Neural cell (in vitro differentiated cells): Measurements from ENCODE around the gene DNMBP. TPM values are rescaled to one million over a fixed set of nuclear protein-coding genes. Genes with fewer than 3 reads are reported as not detected.

Experiments
- H2AFZ ChIP-seq: fragments of 200-600, 300-800 bp; sonication (generic), shearing (Covaris generic); 2 replicates; pipeline ENCODE4 v1.6.0; 2014; ENCODE audit warnings: low read depth, mild to moderate bottlenecking, antibody characterized with exemption, low read length, moderate library complexity
- H3F3A ChIP-seq: fragments of 200-600 bp; shearing (Covaris generic); 2 replicates; pipeline ENCODE4 v1.6.1; 2016; ENCODE audit warnings: mild to moderate bottlenecking, moderate library complexity, mixed read lengths, antibody characterized with exemption, low read length; ENCODE audit not compliant: insufficient read depth, poor library complexity, severe bottlenecking
- H3K27ac ChIP-seq: fragments of 200-600, 300-800 bp; sonication (generic), shearing (Covaris generic); 2 replicates; pipeline ENCODE4 v1.5.1; 2014; ENCODE audit warnings: mild to moderate bottlenecking, low read length, moderate library complexity
- H3K27me3 ChIP-seq: fragments of 300-800, 200-600 bp; sonication (generic), shearing (Covaris generic); 2 replicates; pipeline ENCODE4 v1.6.0; 2014; ENCODE audit warnings: mild to moderate bottlenecking, low read depth, low read length, moderate library complexity; ENCODE audit not compliant: insufficient read depth
- H3K36me3 ChIP-seq: fragments of 300-800, 200-600 bp; sonication (generic), shearing (Covaris generic); 2 replicates; pipeline ENCODE4 v1.5.1; 2014; ENCODE audit warnings: mild to moderate bottlenecking, antibody characterized with exemption, low read length, moderate library complexity; ENCODE audit not compliant: insufficient read depth
- H3K4me2 ChIP-seq: fragments of 300-800, 200-600 bp; sonication (generic), shearing (Covaris generic); 2 replicates; pipeline ENCODE4 v1.6.0; 2014; ENCODE audit warnings: mild to moderate bottlenecking, low read length
- H3K4me3 ChIP-seq: fragments of 300-800, 200-600 bp; sonication (generic), shearing (Covaris generic); 2 replicates; pipeline ENCODE4 v1.5.1; 2014; ENCODE audit warnings: mild to moderate bottlenecking, low read length, moderate library complexity
- H3K79me2 ChIP-seq: fragments of 200-600 bp; shearing (Covaris generic); replicated peaks from 2 replicates; pipeline ENCODE4 v1.6.0; 2014; ENCODE audit warnings: mild to moderate bottlenecking, low read length, moderate library complexity; ENCODE audit not compliant: insufficient read depth
- H3K9ac ChIP-seq: fragments of 300-800, 200-600 bp; sonication (generic), shearing (Covaris generic); 2 replicates; pipeline ENCODE4 v1.6.1; 2016; ENCODE audit warnings: mild to moderate bottlenecking, low read length, mixed read lengths
- H3K9me2 ChIP-seq: fragments of 200-600 bp; shearing (Covaris generic); 2 replicates; pipeline ENCODE4 v1.6.1; 2016; ENCODE audit warnings: mild to moderate bottlenecking, low read length, mixed read lengths; ENCODE audit not compliant: insufficient read depth
- H3K9me3 ChIP-seq: fragments of 200-600, 300-800 bp; sonication (generic), shearing (Covaris generic); 2 replicates; pipeline ENCODE4 v1.6.1; 2016; ENCODE audit warnings: mild to moderate bottlenecking, mixed run types, low read length, moderate library complexity, mixed read lengths
- H4K20me1 ChIP-seq: fragments of 200-600 bp; shearing (Covaris generic); 2 replicates; pipeline ENCODE4 v1.6.1; 2016; ENCODE audit warnings: mild to moderate bottlenecking, mixed run types; ENCODE audit not compliant: insufficient read depth
- CTCF ChIP-seq: fragments of 450-650 bp; IDR thresholded peaks from 2 replicates; pipeline ENCODE4 v1.5.1; 2014; ENCODE audit warnings: antibody characterized with exemption, mild to moderate bottlenecking, moderate library complexity; ENCODE audit not compliant: poor library complexity, severe bottlenecking
- EP300 ChIP-seq: fragments of 450-650 bp; conservative IDR thresholded peaks from 2 replicates; pipeline ENCODE4 v1.6.1; 2014; ENCODE audit warnings: antibody characterized with exemption, mild to moderate bottlenecking, moderate library complexity; ENCODE audit not compliant: poor library complexity, severe bottlenecking
- EZH2 ChIP-seq: fragments of 200-600, 300-800 bp; shearing (Covaris generic), sonication (generic); IDR thresholded peaks from 2 replicates; pipeline ENCODE4 v1.6.1; 2014; ENCODE audit warnings: antibody characterized with exemption, low read length, borderline replicate concordance, mild to moderate bottlenecking; ENCODE audit not compliant: insufficient read depth, poor library complexity, severe bottlenecking
- MXI1 ChIP-seq: fragments of 450-650 bp; conservative IDR thresholded peaks from 2 replicates; pipeline ENCODE4 v1.6.1; 2014; ENCODE audit warnings: antibody characterized with exemption, mild to moderate bottlenecking; ENCODE audit not compliant: poor library complexity, severe bottlenecking
- POLR2AphosphoS5 ChIP-seq: IDR thresholded peaks from 2 replicates; pipeline ENCODE4 v1.6.1; 2012
- RAD21 ChIP-seq: fragments of 450-650 bp; conservative IDR thresholded peaks from 2 replicates; pipeline ENCODE4 v1.6.1; 2014; ENCODE audit warnings: antibody characterized with exemption, mild to moderate bottlenecking, moderate library complexity
- SMC3 ChIP-seq: fragments of 450-650 bp; conservative IDR thresholded peaks from 2 replicates; pipeline ENCODE4 v1.6.1; 2014; ENCODE audit warnings: antibody characterized with exemption, mild to moderate bottlenecking, moderate library complexity; ENCODE audit not compliant: poor library complexity
- TAF1 ChIP-seq: IDR thresholded peaks from 2 replicates; pipeline ENCODE4 v1.6.1; 2012; ENCODE audit warnings: low read depth
- polyA plus RNA-seq: library from polyadenylated mRNA; depleted of rRNA; stranded (reverse); fragments of >200 nt; gene quantifications from 2 replicates; pipeline ENCODE4 v1.2.3, GENCODE V29; 2014
- TF ChIP-seq, protein P1 (sequence below): IDR thresholded peaks from 2 replicates; pipeline ENCODE4 v1.6.1; 2012; ENCODE audit warnings: borderline replicate concordance

Gene DNMBP
- polyA plus RNA-seq, 1 donor from 2014 or later: 2.3 TPM

DNA sequence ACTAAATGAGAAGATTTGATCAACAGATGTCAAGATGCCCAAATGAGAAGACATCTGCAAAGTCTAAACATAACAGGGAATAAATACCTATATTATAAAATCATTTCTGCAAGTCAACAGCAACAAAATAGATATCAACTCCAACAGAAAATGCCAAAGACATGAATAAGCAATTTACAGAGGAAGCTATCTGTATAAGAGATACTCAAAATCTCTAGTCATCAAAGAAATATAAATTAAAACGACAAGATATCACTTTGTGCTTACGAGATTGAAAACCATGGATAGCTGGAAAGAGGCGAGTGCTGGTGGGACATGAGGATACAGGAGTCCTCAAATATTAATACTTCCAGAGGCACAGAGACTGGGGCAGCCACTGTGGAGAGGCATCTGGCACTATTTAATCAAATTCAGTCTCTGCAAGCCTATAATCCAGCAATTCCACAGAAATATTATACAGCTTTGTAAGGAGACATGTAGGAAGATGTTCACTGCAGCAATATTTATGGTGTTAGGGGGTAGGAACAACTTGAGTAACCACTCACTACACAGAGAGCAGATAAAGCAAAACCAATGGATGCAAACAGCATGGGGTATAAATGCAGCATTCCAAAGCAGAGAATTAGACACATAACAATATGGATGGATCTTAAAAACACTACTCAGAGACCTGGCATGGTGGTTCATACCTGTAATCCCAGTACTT is 4.8 kb downstream of the DNMBP start:
- Histone ChIP-seq H3F3A (no peaks in the 10 kb centered on the region), H4K20me1 (no peaks in the 10 kb centered on the region), H3K79me2 (no peaks in the 10 kb centered on the region), H3K36me3 (no peaks in the 10 kb centered on the region), H3K9me3 (no peaks in the 10 kb centered on the region), H3K9me2 (no peaks in the 10 kb centered on the region), H3K9ac (no peak overlapping the region), H2AFZ (no peak overlapping the region), H3K4me3 (no peak overlapping the region), H3K27ac (no peak overlapping the region), H3K27me3 (no peaks in the 10 kb centered on the region), H3K4me2 (no peak overlapping the region)
- TF ChIP-seq CTCF: no peak
- TF ChIP-seq, protein P1, sequence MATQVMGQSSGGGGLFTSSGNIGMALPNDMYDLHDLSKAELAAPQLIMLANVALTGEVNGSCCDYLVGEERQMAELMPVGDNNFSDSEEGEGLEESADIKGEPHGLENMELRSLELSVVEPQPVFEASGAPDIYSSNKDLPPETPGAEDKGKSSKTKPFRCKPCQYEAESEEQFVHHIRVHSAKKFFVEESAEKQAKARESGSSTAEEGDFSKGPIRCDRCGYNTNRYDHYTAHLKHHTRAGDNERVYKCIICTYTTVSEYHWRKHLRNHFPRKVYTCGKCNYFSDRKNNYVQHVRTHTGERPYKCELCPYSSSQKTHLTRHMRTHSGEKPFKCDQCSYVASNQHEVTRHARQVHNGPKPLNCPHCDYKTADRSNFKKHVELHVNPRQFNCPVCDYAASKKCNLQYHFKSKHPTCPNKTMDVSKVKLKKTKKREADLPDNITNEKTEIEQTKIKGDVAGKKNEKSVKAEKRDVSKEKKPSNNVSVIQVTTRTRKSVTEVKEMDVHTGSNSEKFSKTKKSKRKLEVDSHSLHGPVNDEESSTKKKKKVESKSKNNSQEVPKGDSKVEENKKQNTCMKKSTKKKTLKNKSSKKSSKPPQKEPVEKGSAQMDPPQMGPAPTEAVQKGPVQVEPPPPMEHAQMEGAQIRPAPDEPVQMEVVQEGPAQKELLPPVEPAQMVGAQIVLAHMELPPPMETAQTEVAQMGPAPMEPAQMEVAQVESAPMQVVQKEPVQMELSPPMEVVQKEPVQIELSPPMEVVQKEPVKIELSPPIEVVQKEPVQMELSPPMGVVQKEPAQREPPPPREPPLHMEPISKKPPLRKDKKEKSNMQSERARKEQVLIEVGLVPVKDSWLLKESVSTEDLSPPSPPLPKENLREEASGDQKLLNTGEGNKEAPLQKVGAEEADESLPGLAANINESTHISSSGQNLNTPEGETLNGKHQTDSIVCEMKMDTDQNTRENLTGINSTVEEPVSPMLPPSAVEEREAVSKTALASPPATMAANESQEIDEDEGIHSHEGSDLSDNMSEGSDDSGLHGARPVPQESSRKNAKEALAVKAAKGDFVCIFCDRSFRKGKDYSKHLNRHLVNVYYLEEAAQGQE: no peak
- no peak for TF ChIP-seq EZH2

DNA sequence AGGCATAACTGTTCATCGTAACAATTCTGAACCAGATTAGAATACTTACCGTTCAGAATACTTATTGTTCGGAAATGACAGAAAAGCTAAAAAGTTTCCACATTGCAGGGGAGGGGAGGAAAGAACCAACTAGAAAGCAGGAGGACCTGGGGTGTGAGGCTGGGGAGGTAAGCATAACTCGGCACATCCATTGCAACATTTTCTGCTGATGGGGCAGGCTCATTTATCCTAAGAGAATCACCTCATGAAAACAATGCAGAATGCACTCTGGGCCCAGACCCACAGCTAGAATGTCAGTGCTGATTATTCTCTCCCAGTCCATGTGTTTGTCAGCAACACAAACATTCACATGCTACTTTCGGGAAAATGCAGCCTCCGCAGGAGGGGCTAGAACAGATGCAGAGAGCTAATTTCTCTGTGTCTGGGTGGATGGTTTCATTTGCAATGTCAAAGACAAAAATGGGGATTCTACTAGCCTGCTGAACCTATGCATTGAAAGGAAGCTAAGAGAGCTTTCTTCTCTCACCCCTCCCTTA is 9.6 kb downstream of the DNMBP start:
- no peaks in the 10 kb centered on the region for H3K9me3 ChIP-seq
- no peaks in the 10 kb centered on the region for H3K27me3 ChIP-seq
- TF ChIP-seq, protein P1: no peak
- TF ChIP-seq RAD21 (no peak), MXI1 (no peak), SMC3 (no peak), EZH2 (no peak), TAF1 (no peak), CTCF (no peak), POLR2AphosphoS5 (no peak), EP300 (no peak)
- no peaks in the 10 kb centered on the region for H3K36me3 ChIP-seq
- H3K9me2 ChIP-seq: no peaks in the 10 kb centered on the region
- H3K4me3 ChIP-seq: no peak overlapping the region
- H4K20me1 ChIP-seq: no peaks in the 10 kb centered on the region
- H3K79me2 ChIP-seq: no peaks in the 10 kb centered on the region
- H3K4me2 ChIP-seq: no peak overlapping the region
- no peaks in the 10 kb centered on the region for H3F3A ChIP-seq
- no peak overlapping the region for H2AFZ ChIP-seq
- H3K9ac ChIP-seq: no peak overlapping the region
- no peak overlapping the region for H3K27ac ChIP-seq
